Inferior parietal cortex (tissue), 1 donor: ENCODE results near the gene TMEM52.
"Not testable (repeated sequence)": the region's sequence is repeated elsewhere in the genome, so short reads cannot be mapped to it uniquely, and the experiment has no call there.

Source experiments
- DNase-seq: peaks from one replicate; pipeline ENCODE4 v3.0.0-alpha.2; 2016; ENCODE audit errors: extremely low spot score

TMEM52 gene

DNA sequence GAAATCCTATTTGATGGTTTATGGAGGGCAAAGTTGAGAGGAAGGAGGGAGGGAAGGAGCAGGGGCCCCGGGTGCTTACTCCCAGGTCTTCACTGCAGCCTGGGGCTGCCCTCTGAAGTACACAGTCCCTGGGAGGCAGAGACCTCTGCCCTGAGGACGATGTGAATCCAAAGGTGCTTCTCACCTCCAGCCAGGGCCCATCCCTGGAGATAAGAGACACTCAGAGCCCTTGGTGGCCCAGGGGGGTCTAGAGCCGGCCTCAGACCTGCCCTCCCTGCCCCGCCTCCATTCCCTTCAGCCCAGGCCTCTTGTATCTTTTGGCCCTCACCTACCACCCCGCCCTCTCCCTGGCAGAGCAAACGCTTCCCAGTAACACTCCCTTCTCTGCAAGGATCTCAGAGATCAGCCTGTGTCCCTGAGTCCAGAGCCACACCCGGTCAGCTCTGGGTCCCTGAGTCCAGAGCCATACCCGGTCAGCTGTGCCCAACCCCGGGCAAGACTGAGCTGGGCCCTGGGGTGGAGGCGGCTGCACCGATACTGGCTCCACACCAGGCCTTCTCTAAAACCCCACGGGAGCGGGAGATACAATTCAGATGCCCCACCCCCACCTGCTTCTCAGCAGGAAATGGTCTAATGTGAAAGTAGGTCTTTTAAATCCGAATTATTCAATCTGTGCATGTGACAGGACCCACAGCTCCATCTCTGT lies 24.6 kb downstream of the TMEM52 start:
- DNase-seq, result no peak

- no peak for DNase-seq
These were observed 25.1 kb downstream of the TMEM52 start for GRCh38 chr1:1893997-1894353.

DNA sequence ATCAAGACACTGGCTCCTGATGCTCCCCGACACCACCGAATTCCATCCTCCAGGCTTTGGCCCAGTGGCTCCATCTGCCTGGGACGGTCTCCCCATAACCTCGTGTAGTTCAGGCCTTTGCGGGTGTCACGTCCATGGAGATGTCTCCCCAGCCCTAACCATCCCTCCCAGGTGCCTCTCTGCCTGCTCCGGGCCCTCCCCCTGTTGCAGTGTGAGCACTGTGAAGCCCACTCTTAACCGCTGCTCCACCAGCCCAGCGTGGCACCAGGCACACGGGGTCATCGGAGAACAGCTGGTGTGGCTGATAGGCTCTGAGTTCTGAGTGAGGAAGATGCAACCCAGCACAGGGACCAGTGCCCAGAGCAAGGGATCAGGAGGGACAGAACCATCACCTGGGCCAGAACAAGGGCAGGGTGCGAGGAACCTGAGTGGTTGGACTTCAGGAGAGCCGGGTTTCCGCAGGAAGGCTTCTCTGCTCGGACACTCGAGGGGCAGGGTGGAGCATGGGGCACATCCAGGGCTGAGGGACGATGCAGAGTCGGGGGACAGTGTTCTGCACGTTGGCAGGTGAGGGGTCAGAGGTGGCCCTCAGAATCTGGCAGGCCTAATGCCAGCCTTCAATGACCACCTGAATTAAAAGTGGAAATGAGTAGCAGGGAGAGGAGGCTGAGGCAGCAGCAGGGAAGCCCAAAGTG lies 25.6 kb downstream of the TMEM52 start:
- DNase-seq, result no peak

DNA sequence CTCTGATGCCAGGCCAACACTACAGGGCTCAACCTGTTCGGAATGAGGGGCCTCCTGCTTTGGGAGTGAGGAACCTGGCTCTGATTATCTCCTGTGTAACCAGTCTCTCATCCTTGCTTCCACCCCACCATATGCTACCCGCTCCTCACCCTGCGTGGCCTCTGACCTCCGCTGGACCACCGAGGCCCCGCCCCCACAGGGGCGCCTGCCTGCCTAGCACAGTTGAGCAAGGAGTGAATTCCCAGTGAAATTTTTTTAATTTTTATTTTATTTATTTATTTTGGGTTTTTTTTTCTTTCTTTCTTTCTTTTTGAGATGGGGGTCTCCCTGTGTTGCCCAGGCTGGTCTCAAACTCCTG lies 26.3 kb downstream of the TMEM52 start:
- no peak for DNase-seq

DNA sequence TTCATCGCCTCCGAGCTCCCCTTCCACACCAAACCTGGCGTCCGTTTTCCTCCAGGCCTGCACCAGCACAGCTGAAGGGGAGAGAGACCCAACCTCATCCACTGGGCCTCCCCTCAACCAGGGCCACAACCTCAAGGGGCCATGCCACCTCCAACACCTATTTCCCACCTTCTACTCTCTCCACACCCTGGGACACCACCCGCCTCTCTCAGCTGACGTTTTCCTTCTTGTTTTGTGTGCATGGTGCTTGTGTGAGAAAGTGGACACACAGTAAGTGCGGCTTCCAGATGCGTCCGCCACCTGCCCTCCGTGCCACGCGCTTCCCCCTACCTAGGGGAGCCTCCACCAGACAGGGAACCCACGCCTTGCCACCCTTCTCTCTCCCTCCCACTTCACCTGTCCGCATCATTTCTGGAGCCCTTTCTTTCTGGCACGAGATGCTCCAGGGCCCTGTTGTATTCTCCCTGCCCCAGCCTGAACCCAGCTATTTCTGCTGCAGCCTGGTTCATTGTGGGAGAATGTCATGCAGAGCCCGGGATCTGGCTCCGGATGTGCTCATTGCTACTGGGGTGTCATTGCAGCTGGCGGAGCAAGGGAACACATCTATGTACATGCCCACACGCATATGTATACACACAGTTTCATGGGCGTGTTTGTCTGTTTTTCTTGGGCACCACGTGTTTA lies 26.9 kb downstream of the TMEM52 start:
- DNase-seq, result no peak

DNA sequence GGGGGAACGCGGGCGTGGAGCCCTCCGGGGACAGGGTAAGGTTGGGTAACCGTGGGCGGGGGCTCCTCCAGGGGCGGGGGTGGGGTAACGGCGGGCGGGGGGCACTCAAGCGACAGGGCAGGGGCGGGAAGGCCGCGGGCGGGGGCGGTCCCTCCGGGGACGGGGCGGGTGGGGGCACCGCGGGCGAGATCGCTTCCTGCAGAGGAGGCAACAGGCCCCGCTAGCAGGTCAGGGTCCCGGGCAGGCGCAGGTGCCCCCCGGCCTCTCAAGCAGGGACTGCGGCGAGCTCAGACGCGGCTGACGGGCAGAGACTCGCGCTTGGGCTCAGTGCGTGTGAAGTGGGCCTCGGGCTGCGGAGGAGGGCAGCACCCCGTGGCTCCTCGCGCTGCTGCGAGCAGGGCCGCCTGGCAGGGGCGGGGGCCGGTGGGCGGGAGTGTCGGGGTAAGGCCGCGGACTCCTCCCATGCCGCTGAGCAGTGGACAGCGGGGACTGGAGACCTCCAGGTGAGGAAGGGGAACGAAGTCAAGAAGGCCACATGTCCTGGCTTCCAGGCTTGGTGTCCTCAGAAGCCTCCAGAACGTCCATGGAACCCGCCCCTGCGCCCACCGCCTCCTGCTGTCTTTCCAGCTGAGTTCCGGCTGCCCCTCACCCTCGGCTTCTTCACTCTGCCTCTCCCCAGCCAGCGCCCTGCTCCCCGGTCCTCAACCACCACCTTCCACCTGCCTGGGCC lies 27.6 kb downstream of the TMEM52 start:
- no peak for DNase-seq

GRCh38 chr1:1890506-1891348 lies 28.4 kb downstream of the TMEM52 start, which contains the start of gene GNB1:
Gene GNB1 (minus strand): TSS chr1:1891087. CDS start chr1:1825453, 65,634 bp downstream.
- DNase-seq, result peak; percentile 89

- DNase-seq, result no peak
These were observed 29.1 kb downstream of the TMEM52 start for GRCh38 chr1:1889847-1890505.

GRCh38 chr1:1889090-1889750 lies 29.9 kb downstream of the TMEM52 start:
- DNase-seq, result no peak

DNA sequence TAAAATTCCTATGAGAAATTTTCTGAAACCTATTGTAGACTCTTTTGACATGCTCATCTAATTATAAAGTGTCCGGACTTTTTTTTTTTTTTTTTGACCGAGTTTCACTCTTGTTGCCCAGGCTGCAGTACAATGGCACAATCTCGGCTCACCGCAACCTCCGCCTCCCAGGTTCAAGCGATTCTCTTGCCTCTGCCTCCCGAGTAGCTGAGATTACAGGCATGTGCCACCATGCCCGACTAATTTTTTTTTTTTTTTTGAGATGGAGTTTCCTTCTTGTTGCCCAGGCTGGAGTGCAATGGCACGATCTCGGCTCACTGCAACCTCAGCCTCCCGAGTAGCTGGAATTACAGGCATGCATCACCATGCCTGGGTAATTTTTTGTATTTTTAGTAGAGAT lies 35.2 kb downstream of the TMEM52 start:
- DNase-seq, result not testable (repeated sequence)

- DNase-seq, result no peak
These were observed 35.8 kb downstream of the TMEM52 start for GRCh38 chr1:1883092-1883873.

DNA sequence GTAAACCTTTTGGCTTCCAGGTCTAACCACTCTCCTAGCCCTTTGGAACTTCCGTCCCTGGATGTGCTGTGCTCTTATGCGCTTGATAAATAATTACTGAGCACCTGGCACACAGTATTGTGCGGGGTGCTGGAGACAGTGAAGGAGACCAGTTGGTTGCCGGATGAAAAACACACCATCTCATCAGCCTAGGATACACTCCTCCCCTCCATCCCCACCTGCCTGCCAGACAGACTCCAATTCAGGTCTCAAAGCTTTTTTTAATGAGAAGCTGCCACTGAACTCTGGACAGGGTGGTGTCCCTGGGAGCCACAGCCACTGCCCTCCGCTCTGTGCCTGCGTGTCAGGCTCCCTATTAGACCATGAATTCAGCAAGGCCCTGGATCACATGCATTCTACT lies 37.4 kb downstream of the TMEM52 start:
- no peak for DNase-seq

DNA sequence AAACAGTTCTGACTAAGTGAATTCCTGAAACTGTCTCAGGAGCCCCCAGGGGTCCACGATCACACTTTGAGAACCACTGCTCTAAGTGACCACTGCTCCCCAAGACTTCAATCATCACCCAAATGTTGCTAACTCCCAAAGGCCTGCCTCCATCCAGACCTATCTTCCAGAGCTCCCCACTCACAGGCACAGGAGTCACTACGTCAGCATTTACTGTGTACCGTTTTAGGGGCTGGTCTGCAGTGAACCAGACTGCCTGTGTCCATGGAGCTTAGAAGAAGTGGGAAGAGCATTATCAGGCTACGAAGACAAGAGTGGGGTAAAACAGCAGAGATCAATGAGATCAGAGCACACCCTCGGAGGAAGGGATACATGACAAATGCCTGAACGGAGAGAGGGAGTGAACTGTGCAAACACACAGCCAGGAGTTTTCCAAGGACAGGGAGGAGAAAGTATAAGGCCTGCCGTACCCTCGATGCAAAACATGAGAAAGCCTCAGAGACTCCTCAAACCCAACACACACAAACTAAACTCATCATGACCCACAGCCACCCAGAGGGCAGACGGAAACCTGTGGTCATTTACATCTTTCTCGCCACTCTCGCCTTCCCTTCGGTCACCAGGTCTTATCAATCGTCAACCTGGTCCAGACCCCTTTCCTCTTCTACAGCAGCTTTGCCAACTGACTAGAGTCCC lies 38.3 kb downstream of the TMEM52 start:
- no peak for DNase-seq

GRCh38 chr1:1879942-1880341 lies 39.1 kb downstream of the TMEM52 start:
- DNase-seq, result no peak

GRCh38 chr1:1877865-1878436 lies 41.1 kb downstream of the TMEM52 start:
- no peak for DNase-seq

DNA sequence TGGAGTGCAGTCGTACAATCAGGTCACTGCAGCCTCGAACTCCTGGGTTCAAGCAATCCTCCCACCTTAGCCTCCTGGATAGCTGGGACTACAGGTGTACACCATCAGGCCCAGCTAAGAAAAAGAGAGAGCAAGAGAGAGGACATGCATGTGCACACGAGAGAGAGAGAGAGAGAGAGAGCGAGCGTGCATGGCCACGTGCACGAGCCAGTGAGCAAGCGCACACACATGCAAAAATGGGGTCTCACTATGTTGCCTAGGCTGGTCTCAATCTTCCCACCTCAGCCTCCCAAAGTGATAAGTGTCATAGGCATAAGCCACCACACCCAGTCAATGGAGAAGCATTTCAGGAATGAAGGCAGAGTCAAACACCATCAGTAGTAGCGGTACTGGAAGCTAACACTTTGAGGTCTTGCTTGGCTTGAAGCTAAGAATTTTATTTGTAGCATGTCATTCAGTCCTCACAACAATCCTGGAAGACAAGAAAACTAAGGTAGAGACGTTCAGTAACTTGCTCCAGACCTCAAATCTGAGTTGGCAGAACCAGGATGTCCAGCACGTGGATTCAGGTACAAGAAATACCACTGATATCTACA lies 42.6 kb downstream of the TMEM52 start:
- DNase-seq, result no peak

DNA sequence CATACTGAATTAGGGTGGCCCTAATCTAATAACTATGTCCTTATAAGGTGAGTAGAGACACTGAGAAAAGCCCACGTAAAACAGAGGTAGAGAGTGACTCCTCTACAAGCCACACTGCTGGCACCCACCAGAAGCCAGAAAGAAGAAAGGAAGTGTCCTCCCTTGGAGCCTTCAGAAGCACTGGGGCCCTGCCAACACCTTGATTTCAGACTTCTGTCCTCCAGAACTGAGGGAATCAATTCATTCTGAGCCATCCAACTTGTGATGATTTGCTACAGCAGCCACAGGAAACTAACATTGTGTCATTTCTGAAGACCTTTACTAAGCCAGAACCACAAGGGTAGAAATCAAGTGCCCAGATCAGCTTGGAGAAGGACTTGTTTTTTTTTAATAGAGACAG lies 43.1 kb downstream of the TMEM52 start:
- DNase-seq, result no peak

GRCh38 chr1:1874901-1875300 lies 44.2 kb downstream of the TMEM52 start:
- DNase-seq, result no peak
